Measurements from ENCODE around the gene CAMKK1. TPM values are rescaled to one million over a fixed set of nuclear protein-coding genes. Genes with fewer than 3 reads are reported as not detected.

Gene CAMKK1
- total RNA-seq, 2 donors from 2014 or later: 9.2 to 9.3 TPM

- DNase-seq: no peak
- no peak for ATAC-seq
- no peak overlapping the region for H3K27ac ChIP-seq
- WGBS, 2 donors: 64 to 82% methylated on average over 8 to 9 of the region's 13 CpGs
- no peaks in the 10 kb centered on the region for H3K36me3 ChIP-seq (replicated peaks in 1 of 2; ENCODE audit: insufficient read depth in 1 of 2, low read depth in 2 of 2)
- H3K9me3 ChIP-seq: no peaks in the 10 kb centered on the region
- H3K27me3 ChIP-seq: no peaks in the 10 kb centered on the region
- TF ChIP-seq POLR2A (IDR thresholded peaks at IDR 0.05): no peak
- no peak for TF ChIP-seq CTCF (IDR thresholded peaks at IDR 0.05)
- intact Hi-C loops (cut with DNase I): loop anchor here (10.0 kb wide), 1 partner anchor 159 kb away; no protein-coding TSS in a partner anchor
- H3K4me3 ChIP-seq: no peak overlapping the region
- H3K4me1 ChIP-seq: peaks cover 17% of the 10 kb centered on the region
Observed at GRCh38 chr17:3915581-3915994, 22.7 kb upstream of the CAMKK1 start.

- Histone ChIP-seq H3K36me3 (replicated peaks in 1 of 2; ENCODE audit: insufficient read depth in 1 of 2, low read depth in 2 of 2) (no peaks in the 10 kb centered on the region), H3K27me3 (no peaks in the 10 kb centered on the region), H3K4me1 (peaks cover 17% of the 10 kb centered on the region), H3K27ac (no peak overlapping the region), H3K9me3 (no peaks in the 10 kb centered on the region), H3K4me3 (no peak overlapping the region)
- TF ChIP-seq POLR2A (IDR thresholded peaks at IDR 0.05) (no peak), CTCF (IDR thresholded peaks at IDR 0.05) (no peak)
- intact Hi-C loops (cut with DNase I): loop anchor here (10.0 kb wide), 1 partner anchor 161 kb away; no protein-coding TSS in a partner anchor
- WGBS, 2 donors: 82% methylated on average over 10 of the region's 10 CpGs; no CpG with 5 or more reads in 1 of the 2 donors
- ATAC-seq (no peak), DNase-seq (no peak)
Observed at GRCh38 chr17:3914312-3914670, 21.4 kb upstream of the CAMKK1 start.

GRCh38 chr17:3913531-3914311 lies 20.9 kb upstream of the CAMKK1 start:
- no peak for TF ChIP-seq POLR2A (IDR thresholded peaks at IDR 0.05)
- TF ChIP-seq CTCF (IDR thresholded peaks at IDR 0.05): peak; percentile 93 to 95 (median 95)
- Histone ChIP-seq H3K4me1 (peaks cover 17% of the 10 kb centered on the region), H3K9me3 (no peaks in the 10 kb centered on the region), H3K27ac (no peak overlapping the region), H3K4me3 (no peak overlapping the region), H3K36me3 (replicated peaks in 1 of 2; ENCODE audit: insufficient read depth in 1 of 2, low read depth in 2 of 2) (no peaks in the 10 kb centered on the region), H3K27me3 (no peaks in the 10 kb centered on the region)
- 24 to 44% methylated on average over 8 to 17 of the region's 17 CpGs for WGBS, 2 donors
- intact Hi-C loops (cut with DNase I): loop anchor here (10.0 kb wide), 1 partner anchor 161 kb away; no protein-coding TSS in a partner anchor
- DNase-seq (peak; percentile 82 to 85 (median 82)), ATAC-seq (peak; percentile 91)

GRCh38 chr17:3912827-3913226 lies 20.0 kb upstream of the CAMKK1 start:
- WGBS, 2 donors: 100% methylated on average over 2 of the region's 2 CpGs

More at GRCh38 chr17:3912827-3913226, 20.0 kb upstream of the CAMKK1 start:
- DNase-seq (no peak), ATAC-seq (no peak)
- H3K27ac ChIP-seq: no peak overlapping the region
- no peaks in the 10 kb centered on the region for H3K27me3 ChIP-seq
- TF ChIP-seq CTCF (IDR thresholded peaks at IDR 0.05) (no peak), POLR2A (IDR thresholded peaks at IDR 0.05) (no peak)
- intact Hi-C loops (cut with DNase I): loop anchor here (10.0 kb wide), 1 partner anchor 162 kb away; no protein-coding TSS in a partner anchor
- peaks cover 17% of the 10 kb centered on the region for H3K4me1 ChIP-seq
- H3K36me3 ChIP-seq (replicated peaks in 1 of 2; ENCODE audit: insufficient read depth in 1 of 2, low read depth in 2 of 2): no peaks in the 10 kb centered on the region
- no peak overlapping the region for H3K4me3 ChIP-seq
- H3K9me3 ChIP-seq: no peaks in the 10 kb centered on the region
